GM18526 (cell line): ENCODE measurements around the gene TLR9.

ENCODE experiments used
- POLR2A ChIP-seq: IDR thresholded peaks from 3 replicates; pipeline ENCODE4 v1.6.1; 2011; ENCODE audit not compliant: insufficient read length; ENCODE audit errors: extremely low read depth

Gene TLR9

DNA sequence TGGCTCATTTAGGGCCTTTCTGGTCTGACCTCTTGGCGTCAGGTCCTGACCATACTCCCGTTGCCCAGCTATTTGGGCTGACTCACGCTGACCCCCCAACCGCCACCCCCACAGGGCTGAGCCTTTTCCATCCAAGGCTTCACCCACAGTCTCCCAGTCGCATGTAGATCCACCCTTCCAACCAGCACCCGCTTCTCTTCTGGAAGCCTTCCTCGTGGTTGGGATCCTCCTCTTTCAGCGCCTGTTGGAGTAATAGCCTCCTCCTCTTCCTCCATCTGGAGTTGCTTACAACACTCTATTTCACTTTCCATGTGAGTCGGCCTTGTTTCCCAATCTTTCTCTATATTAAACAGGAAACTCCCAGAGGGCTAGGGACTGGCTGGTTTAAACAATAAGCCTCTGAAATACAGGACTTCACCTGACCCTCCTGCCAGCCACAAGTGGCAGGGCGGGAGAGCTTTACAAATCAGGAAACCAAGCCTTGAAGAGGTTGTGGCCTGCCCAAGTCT is 29.6 kb downstream of the TLR9 start:
- TF ChIP-seq POLR2A = no peak

DNA sequence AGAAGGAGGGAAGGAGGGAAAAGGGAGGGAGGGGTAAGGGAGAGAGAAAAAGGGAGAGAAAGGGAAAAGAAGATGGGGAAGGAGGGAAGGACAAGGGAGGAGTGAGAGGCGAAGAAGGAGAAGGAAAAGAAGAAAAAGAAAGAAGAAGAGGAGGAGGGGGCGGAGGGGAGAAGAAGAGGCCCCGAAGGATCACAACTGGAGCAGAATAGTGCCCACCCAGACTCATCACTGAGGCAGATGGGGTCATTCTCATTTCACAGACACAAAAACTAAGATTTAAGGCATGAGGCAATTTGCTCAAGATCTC is 30.2 kb downstream of the TLR9 start:
- TF ChIP-seq POLR2A = no peak

DNA sequence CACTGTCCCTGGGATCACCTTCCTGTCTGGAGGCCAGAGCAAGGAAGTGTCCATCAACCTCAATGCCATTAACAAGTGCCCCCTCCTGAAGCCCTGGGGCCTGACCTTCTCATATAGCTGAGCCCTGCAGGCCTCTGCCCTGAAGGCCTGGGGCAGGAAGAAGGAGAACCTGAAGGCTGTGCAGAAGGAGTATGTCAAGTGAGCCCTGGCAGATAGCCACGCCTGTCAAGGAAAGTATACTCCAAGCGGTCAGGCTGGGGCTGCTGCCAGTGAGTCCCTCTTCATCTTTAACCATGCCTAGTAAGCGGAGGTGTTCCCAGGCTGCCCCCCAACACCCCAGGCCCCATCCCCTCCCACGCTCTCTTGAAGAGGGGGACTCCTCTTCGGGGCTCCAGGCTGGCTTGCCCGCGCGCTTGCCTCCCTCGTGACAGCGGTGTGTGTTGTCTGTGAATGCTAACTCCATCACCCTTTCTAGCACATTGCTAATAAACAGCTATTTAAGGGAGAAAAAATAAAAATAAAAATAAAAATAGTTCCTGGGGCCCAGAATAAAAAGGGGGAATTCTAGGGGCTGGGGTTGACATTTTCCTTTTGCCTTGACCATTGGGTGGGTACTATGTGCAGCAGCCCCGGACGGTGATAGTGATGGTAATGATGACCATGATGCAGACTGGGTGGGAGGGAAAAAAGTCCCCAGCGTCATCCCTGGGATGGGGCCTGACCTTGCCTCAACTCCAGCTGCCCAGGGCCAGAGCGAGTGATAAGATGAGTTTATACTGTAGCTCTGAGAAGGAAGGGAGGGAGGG is 30.8 kb downstream of the TLR9 start:
- TF ChIP-seq POLR2A = no peak

DNA sequence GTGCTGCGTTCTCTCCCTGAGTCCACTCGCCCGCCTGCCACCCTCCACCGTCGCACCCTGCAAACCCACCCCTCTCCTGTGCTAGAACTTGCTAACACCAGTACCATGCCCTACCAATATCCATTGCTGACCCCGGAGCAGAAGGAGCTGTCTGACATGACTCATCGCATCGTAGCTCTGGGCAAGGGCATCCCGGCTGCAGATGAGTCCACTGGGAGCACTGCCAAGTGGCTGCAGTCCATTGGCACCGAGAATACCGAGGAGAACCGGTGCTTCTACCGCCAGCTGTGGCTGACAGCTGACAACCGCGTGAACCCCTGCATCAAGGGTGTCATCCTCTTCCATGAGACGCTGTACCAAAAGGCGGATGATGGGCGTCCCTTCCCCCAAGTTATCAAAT is 32.4 kb downstream of the TLR9 start:
- TF ChIP-seq POLR2A = no peak

DNA sequence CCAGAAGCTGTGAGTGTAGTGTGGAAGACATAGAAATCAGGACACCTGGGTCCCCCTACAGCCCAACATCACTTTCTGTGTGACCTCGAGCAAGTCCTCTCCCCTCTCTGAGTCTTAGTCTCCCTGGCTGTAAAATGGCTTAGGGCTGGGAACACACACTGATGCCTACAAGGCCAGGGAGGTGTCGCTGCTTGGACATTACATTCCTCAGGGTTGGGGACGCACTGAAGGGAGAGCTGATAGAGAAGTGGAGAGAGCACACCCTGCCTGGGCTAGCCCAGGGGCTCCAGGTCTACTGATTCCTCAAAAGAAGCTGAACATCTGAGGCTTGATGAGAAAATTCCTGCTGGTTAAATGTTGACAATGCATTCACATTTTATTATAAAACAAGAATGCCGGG is 33.8 kb downstream of the TLR9 start:
- TF ChIP-seq POLR2A = no peak

DNA sequence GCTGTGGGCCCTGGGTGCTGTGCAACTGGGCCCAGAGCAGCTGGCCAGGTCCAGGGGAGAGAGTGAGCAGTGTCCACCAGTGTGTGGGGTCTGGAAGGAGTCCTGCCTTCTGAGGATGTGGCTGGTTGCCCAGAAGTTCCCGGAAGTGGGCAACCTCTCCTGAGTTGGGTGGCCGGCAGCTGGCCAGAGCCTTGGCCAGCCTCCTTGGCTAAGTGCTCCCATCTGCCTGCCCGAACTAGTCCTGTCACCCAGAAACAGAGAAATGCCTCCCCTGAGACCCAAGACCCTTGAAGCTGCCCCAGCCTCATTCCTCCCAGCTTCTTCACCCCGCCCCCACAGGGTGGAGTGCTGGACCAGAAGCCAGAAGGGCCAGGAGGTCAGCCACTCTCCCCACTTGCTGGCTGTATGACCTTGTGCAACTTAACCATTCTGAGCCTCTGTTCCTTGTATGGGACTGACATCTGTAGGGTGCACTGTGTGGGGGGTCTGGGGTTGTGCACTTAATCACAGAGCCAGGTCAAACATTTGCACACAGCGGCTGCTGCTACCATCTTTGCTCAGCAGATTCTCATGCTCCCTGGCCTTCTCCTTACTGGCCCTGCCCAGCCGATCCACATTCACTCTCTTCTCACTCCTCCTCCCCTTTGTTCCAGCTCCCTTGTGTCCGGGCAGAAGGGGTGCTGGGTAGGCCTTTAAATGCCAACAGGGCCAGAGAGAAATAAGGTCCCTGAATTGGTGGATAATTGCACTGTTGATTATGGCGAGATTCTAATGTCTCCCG is 35.0 kb downstream of the TLR9 start:
- no peak for TF ChIP-seq POLR2A

DNA sequence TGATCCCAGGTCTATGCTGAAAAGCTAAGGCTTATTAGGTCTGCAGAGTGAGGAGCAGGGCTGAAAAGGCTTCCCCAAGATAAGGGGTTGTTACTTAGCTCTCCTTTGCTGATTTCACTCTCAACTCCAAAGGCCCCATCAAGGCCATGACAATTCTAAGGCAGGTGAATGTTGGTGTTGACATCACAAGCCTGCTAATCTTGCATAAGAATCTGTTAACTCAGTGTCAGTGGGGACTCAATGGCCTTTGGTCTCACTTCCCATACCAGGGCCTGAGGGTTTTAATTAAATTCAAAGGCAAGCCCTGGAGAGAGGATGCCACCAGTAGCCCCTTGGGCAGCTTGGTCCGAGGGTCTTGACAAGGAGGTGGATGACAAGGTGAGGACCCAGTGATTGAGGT is 36.9 kb downstream of the TLR9 start:
- TF ChIP-seq POLR2A = no peak

DNA sequence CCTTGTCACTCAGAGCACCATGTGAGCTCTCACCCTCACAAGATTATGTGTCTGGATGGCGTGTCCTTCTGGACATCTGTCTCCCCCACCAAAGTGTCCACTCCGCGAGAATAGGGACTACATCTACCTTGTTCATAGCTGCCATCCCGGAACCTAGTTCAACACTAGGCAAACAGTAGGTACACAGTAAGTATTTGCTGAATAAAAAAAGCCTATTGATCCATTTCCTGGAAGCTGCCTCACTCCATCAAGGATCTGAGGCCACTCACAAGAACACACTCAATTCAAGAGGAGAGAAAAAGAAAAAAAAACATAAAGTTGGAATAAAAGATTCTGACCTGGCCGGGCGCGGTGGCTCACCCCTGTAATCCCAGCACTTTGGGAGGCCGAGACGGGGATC is 38.7 kb downstream of the TLR9 start:
- TF ChIP-seq POLR2A = no peak

DNA sequence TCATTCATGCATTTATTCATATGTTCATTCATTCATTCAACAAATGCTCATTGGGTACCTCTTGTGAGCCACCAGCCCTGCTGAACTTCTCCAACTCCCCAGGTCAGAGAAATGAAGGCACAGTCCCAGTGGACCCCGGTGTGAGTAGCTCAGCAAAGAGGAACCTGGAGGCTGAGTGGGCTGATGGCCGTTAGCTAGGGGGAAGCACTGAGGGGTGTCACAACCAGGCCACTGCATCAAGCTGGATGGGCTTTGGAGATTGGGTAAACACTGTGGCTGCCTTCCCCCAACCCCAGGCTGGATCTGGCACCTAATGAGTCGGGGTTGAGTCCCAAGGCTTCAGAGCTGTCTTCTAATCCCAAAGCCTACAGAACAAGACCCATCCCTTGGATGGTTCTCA is 39.6 kb downstream of the TLR9 start:
- no peak for TF ChIP-seq POLR2A

DNA sequence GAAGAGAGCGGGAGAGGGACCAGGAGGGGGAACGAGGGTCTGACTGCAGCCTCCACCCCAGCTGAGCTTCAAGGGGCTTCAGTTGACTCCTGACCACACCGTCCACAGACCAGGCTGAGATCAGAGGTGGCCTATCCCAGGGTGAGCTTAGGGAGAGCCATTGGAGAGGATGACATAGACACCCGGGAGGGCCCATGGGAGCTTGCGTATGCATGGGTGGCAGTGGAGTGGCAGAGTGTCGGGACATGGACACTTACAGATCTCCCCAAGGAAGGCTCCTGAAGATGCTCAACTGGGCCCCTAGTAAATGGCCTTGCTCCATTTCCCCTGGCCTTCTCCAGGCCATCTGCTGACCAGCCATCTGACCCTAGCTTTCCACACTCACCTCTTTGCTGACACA is 40.1 kb downstream of the TLR9 start:
- no peak for TF ChIP-seq POLR2A

DNA sequence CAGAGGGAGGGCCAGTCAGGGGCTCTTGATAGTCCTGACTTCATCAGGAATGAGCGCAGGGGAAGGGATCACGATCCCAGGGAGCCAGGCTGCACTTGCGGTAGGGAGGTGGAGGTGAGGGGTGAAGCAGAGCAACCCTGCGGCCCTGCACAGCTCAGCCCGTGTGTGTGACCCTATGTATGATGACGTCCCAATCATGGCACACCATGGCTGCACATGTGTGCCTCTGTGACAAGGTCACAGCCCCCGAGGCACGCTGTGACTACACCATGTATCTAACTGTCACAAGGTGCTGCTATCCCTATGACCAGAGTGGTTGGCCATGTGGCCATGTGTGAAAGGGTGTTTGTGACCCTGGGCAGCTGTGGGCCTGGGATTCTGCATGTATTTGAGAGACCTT is 40.8 kb downstream of the TLR9 start:
- TF ChIP-seq POLR2A = no peak

DNA sequence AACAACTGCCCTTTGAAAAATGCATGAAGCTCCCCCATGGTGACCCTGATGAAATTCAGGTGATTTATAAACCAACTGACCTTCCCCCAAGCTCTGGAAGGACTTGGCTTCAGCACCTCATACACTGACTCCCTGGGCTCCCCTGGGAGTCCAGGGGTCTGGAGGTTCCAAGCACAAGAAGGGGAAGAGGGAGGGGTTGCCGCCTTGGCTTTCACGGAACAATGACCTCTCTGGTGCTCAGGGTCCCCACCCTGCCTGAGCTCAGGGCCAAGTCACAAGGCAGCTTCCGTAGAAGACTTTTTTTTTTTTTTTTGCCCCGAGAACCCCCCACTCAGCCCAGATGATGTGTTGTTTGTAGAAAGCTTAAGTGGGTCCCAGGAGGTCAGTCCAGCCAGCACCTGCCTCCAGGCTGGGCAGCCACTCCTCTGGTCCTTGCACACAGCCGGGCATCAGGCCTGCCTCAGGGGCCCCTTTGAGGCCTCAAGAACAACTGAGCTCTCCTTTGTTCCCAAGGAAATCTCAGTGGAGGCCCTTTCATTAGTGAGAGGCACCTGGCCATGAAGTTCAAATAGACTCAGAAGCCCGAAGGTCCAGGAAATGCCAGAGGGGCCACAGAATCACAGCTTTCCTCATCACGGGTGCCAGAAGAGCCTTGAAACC is 41.5 kb downstream of the TLR9 start:
- no peak for TF ChIP-seq POLR2A

DNA sequence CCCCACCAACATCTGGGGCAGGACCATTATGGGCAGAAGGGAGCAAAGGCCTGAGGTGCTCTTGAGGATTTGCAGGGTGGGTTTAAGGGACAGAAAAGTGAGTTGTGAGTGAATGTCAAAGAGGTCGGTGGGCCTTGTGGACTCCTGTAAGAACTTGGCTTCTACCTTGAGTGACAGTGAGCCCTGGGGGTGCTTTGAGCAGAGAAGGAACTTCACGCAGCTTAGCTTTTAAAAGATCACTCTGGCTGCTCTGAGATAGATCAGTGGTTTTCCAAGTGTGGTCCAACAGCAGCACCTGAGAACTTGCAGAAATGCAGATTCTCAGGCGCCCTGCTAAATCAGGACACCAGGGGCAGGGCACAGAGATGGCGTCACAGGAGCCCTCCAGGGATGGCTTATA is 42.8 kb downstream of the TLR9 start:
- TF ChIP-seq POLR2A = no peak

DNA sequence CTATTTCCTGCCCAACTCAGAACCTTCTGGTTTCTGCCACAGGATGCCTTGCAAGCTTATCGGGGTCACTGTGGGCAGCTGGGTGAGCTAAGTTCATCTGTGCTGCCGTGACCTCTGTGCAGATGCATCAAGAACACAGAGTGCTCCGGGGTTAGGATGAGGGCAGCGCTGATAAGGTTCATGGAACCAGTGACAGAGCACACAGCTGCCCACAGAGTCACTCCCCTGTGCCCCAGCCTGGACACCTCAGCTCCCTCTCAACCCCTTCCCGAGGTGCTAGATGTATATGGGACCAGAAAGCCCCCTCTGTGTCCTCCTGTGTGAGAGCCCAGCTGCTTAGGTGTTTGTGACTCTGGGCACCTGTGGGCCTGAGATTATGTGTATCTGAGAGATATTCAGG is 43.2 kb downstream of the TLR9 start:
- TF ChIP-seq POLR2A = no peak

DNA sequence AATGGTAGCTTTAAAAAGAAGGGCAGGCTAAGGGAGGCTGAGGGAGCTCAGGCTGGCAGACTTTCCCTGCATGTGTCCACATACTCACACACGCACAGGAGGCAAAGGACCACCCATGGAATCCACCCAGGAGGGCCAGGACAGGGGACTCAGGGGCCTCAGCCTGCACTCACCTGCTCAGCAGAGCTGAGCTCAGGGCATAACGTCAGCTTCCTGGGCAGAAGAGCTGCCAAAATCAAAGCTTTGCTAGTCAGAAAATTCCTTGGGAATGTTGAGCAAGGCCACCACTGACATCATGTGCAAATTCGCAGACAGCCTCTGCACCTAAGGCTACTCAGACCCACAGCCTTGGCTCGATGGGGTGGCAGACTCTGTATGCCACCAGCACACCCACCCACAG is 43.9 kb downstream of the TLR9 start:
- no peak for TF ChIP-seq POLR2A

DNA sequence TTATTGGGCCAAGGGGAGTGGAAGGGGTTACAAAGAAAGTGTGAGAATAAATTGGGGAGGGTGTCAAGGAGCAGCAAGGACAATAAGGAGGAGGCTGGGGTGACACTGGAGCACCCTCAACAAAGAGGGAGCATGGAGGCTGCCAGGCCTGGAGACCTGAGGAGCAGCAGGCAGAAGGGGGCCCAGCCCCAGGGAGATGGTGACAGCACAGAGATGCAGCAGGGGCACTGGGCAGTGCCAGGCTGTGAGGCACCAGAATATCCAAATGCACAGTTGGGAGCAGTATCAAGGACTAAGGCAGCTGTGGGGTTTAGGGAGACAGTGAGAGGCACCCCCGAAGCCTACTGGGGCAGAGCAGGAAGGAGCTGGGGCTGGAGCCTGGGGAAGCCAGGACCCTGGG is 46.9 kb downstream of the TLR9 start:
- no peak for TF ChIP-seq POLR2A
